Neural crest cell (in vitro differentiated cells): Measurements from ENCODE around the gene MAML3. TPM values are rescaled to one million over a fixed set of nuclear protein-coding genes. Genes with fewer than 3 reads are reported as not detected.

ENCODE experiments used
- DNase-seq: peaks from one replicate; pipeline ENCODE4 v3.0.0; 2021; ENCODE audit warnings: low read depth, mixed read lengths, low spot score
- H3K27ac Mint-ChIP-seq: one replicate; pipeline ENCODE4 v1.8.0; 2021; ENCODE audit warnings: mild to moderate bottlenecking, mixed read lengths; ENCODE audit not compliant: unreplicated experiment
- H3K27me3 Mint-ChIP-seq: 2 replicates; pipeline ENCODE4 v1.8.0; 2021; ENCODE audit warnings: low read depth, mild to moderate bottlenecking, mixed read lengths
- H3K36me3 Mint-ChIP-seq: 2 replicates; pipeline ENCODE4 v1.8.0; 2021; ENCODE audit warnings: low read depth, mild to moderate bottlenecking, mixed read lengths
- H3K4me1 Mint-ChIP-seq: 2 replicates; pipeline ENCODE4 v1.8.0; 2021; ENCODE audit warnings: mixed read lengths
- H3K4me3 Mint-ChIP-seq: one replicate; pipeline ENCODE4 v1.8.0; 2021; ENCODE audit warnings: mild to moderate bottlenecking, mixed read lengths
- H3K9me3 Mint-ChIP-seq: 2 replicates; pipeline ENCODE4 v1.8.0; 2021; ENCODE audit warnings: mixed read lengths
- CTCF ChIP-seq: fragments of 200-600 bp; sonication (generic); conservative IDR thresholded peaks from 2 replicates; pipeline ENCODE4 v1.5.0; 2021; ENCODE audit warnings: antibody characterized with exemption, mild to moderate bottlenecking
- total RNA-seq: library from RNA; stranded (reverse); gene quantifications from 2 replicates; pipeline ENCODE4 v1.2.1, GENCODE V29; 2021

Gene MAML3
- total RNA-seq, 1 donor from 2014 or later, result 21.8 TPM

- no peaks in the 10 kb centered on the region for H3K9me3 Mint-ChIP-seq
- DNase-seq, result no peak
- H3K4me1 Mint-ChIP-seq, result peaks cover 41% of the 10 kb centered on the region
- no peak overlapping the region for H3K27ac Mint-ChIP-seq
- no peak overlapping the region for H3K4me3 Mint-ChIP-seq
- no peak for TF ChIP-seq CTCF
- H3K27me3 Mint-ChIP-seq, result no peaks in the 10 kb centered on the region
- H3K36me3 Mint-ChIP-seq, result peaks cover 7% of the 10 kb centered on the region
These were observed 180.4 kb downstream of the MAML3 start for GRCh38 chr4:139973616-139974015.

GRCh38 chr4:139973015-139973414 lies 181.0 kb downstream of the MAML3 start:
- H3K9me3 Mint-ChIP-seq, result no peaks in the 10 kb centered on the region
- H3K27ac Mint-ChIP-seq, result no peak overlapping the region
- no peaks in the 10 kb centered on the region for H3K27me3 Mint-ChIP-seq
- DNase-seq, result no peak
- no peak overlapping the region for H3K4me3 Mint-ChIP-seq
- peaks cover 36% of the 10 kb centered on the region for H3K4me1 Mint-ChIP-seq
- no peak for TF ChIP-seq CTCF
- peaks cover 7% of the 10 kb centered on the region for H3K36me3 Mint-ChIP-seq

- H3K27me3 Mint-ChIP-seq, result no peaks in the 10 kb centered on the region
- no peak for TF ChIP-seq CTCF
- no peak overlapping the region for H3K27ac Mint-ChIP-seq
- no peak overlapping the region for H3K4me3 Mint-ChIP-seq
- DNase-seq, result no peak
- no peaks in the 10 kb centered on the region for H3K9me3 Mint-ChIP-seq
- peaks cover 37% of the 10 kb centered on the region for H3K4me1 Mint-ChIP-seq
- H3K36me3 Mint-ChIP-seq, result peaks cover 7% of the 10 kb centered on the region
These were observed 181.7 kb downstream of the MAML3 start for GRCh38 chr4:139972305-139972704.

- Mint-ChIP-seq H3K36me3 (peaks cover 3% of the 10 kb centered on the region), H3K4me3 (no peak overlapping the region), H3K27ac (no peak overlapping the region), H3K4me1 (peaks cover 40% of the 10 kb centered on the region), H3K27me3 (no peaks in the 10 kb centered on the region), H3K9me3 (no peaks in the 10 kb centered on the region)
- no peak for TF ChIP-seq CTCF
- no peak for DNase-seq
These were observed 182.9 kb downstream of the MAML3 start for GRCh38 chr4:139971111-139971510.

GRCh38 chr4:139969635-139970266 lies 184.2 kb downstream of the MAML3 start:
- no peaks in the 10 kb centered on the region for H3K27me3 Mint-ChIP-seq
- H3K4me1 Mint-ChIP-seq, result peaks cover 38% of the 10 kb centered on the region
- H3K36me3 Mint-ChIP-seq, result no peaks in the 10 kb centered on the region
- no peak overlapping the region for H3K4me3 Mint-ChIP-seq
- H3K27ac Mint-ChIP-seq, result no peak overlapping the region
- DNase-seq, result no peak
- no peak for TF ChIP-seq CTCF
- no peaks in the 10 kb centered on the region for H3K9me3 Mint-ChIP-seq

GRCh38 chr4:139968831-139969230 lies 185.2 kb downstream of the MAML3 start:
- Mint-ChIP-seq H3K27me3 (no peaks in the 10 kb centered on the region), H3K4me3 (no peak overlapping the region), H3K9me3 (no peaks in the 10 kb centered on the region), H3K27ac (no peak overlapping the region), H3K36me3 (no peaks in the 10 kb centered on the region), H3K4me1 (peaks cover 43% of the 10 kb centered on the region)
- no peak for DNase-seq
- TF ChIP-seq CTCF, result no peak
